ENCODE measurements around the gene TBXA2R. TPM values are rescaled to one million over a fixed set of nuclear protein-coding genes. Genes with fewer than 3 reads are reported as not detected.

The TBXA2R gene
- total RNA-seq, 4 donors from 2014 or later, result 1.4 to 14.9 (median 4.5) TPM

- H3K9me3 ChIP-seq, result no peaks in the 10 kb centered on the region
- H3K4me1 ChIP-seq, result peaks cover 0 to 12% (median 0%) of the 10 kb centered on the region in 3 donors
- peaks cover 0 to 99% of the 10 kb centered on the region in 2 donors for H3K36me3 ChIP-seq
- TF ChIP-seq POLR2AphosphoS5 (IDR thresholded peaks at IDR 0.05) (no peak), POLR2A (IDR thresholded peaks at IDR 0.05) (no peak), EP300 (IDR thresholded peaks at IDR 0.05) (no peak)
- TF ChIP-seq, protein P1, sequence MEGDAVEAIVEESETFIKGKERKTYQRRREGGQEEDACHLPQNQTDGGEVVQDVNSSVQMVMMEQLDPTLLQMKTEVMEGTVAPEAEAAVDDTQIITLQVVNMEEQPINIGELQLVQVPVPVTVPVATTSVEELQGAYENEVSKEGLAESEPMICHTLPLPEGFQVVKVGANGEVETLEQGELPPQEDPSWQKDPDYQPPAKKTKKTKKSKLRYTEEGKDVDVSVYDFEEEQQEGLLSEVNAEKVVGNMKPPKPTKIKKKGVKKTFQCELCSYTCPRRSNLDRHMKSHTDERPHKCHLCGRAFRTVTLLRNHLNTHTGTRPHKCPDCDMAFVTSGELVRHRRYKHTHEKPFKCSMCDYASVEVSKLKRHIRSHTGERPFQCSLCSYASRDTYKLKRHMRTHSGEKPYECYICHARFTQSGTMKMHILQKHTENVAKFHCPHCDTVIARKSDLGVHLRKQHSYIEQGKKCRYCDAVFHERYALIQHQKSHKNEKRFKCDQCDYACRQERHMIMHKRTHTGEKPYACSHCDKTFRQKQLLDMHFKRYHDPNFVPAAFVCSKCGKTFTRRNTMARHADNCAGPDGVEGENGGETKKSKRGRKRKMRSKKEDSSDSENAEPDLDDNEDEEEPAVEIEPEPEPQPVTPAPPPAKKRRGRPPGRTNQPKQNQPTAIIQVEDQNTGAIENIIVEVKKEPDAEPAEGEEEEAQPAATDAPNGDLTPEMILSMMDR (IDR thresholded peaks at IDR 0.05), result no peak
- no peak overlapping the region for H3K4me3 ChIP-seq
- H3K27me3 ChIP-seq, result no peaks in the 10 kb centered on the region
- no peak for ATAC-seq
- WGBS, 2 donors (ENCODE audit: low coverage in 1 of 2), result no CpG with 5 or more reads among the region's 20 CpGs
- no peak overlapping the region for H3K27ac ChIP-seq
These were observed 30.3 kb upstream of the TBXA2R start for GRCh38 chr19:3636962-3637361.

- no CpG with 5 or more reads among the region's 20 CpGs for WGBS, 2 donors (ENCODE audit: low coverage in 1 of 2)
- H3K36me3 ChIP-seq, result peaks cover 0 to 99% of the 10 kb centered on the region in 2 donors
- no peak overlapping the region for H3K4me3 ChIP-seq
- no peaks in the 10 kb centered on the region for H3K27me3 ChIP-seq
- no peak for ATAC-seq
- H3K27ac ChIP-seq, result no peak overlapping the region
- TF ChIP-seq POLR2A (IDR thresholded peaks at IDR 0.05) (no peak), EP300 (IDR thresholded peaks at IDR 0.05) (no peak), POLR2AphosphoS5 (IDR thresholded peaks at IDR 0.05) (no peak)
- TF ChIP-seq, protein P1 (IDR thresholded peaks at IDR 0.05), result no peak
- H3K4me1 ChIP-seq, result peaks cover 0 to 12% (median 0%) of the 10 kb centered on the region in 3 donors
- no peaks in the 10 kb centered on the region for H3K9me3 ChIP-seq
These were observed 29.8 kb upstream of the TBXA2R start for GRCh38 chr19:3636506-3636905.

- H3K27me3 ChIP-seq, result no peaks in the 10 kb centered on the region
- no peak overlapping the region for H3K4me3 ChIP-seq
- TF ChIP-seq POLR2AphosphoS5 (IDR thresholded peaks at IDR 0.05) (no peak), POLR2A (IDR thresholded peaks at IDR 0.05) (no peak), EP300 (IDR thresholded peaks at IDR 0.05) (no peak)
- TF ChIP-seq, protein P1 (IDR thresholded peaks at IDR 0.05), result no peak
- peaks cover 0 to 91% of the 10 kb centered on the region in 2 donors for H3K36me3 ChIP-seq
- H3K27ac ChIP-seq, result peak overlapping the region in 3 of 4 donors; percentile 17 to 76 (median 61)
- WGBS, 2 donors (ENCODE audit: low coverage in 1 of 2), result 91% methylated on average over 6 of the region's 19 CpGs; no CpG with 5 or more reads in 1 of the 2 donors
- ATAC-seq, result no peak
- no peaks in the 10 kb centered on the region for H3K9me3 ChIP-seq
- peaks cover 0 to 12% (median 0%) of the 10 kb centered on the region in 3 donors for H3K4me1 ChIP-seq
These were observed 27.9 kb upstream of the TBXA2R start for GRCh38 chr19:3634496-3635045.

DNA sequence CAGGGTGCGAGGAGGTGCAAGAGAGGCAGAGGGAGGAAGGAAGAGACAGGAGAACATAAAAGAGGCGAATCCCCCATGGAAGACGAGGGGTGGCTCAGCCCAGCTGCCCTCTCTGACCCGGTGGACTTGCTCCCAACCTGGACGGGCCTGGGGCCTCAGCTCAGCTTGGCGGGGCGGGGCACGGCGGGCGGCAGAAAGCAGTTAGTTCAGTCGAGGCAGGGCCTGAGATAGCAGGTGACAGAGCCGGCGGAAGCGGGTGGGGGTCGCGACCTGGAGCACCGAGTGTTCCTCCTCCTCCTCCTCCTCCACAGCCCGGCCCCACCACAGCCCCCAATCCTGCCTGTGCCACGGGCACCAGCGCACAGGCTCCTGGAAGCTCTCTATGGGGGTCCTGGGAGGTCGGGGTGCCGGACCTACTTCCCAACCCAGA is 26.9 kb upstream of the TBXA2R start:
- Histone ChIP-seq H3K9me3 (no peaks in the 10 kb centered on the region), H3K36me3 (peaks cover 0 to 81% of the 10 kb centered on the region in 2 donors), H3K4me3 (no peak overlapping the region), H3K4me1 (peaks cover 0 to 12% (median 0%) of the 10 kb centered on the region in 3 donors), H3K27me3 (no peaks in the 10 kb centered on the region), H3K27ac (peak overlapping the region in 3 of 4 donors; percentile 17 to 76 (median 61))
- WGBS, 2 donors (ENCODE audit: low coverage in 1 of 2), result 73 to 75% methylated on average over 4 to 12 of the region's 22 CpGs
- TF ChIP-seq POLR2AphosphoS5 (IDR thresholded peaks at IDR 0.05), result no peak
- TF ChIP-seq, protein P1 (IDR thresholded peaks at IDR 0.05), result no peak
- TF ChIP-seq EP300 (IDR thresholded peaks at IDR 0.05), result no peak
- no peak for TF ChIP-seq POLR2A (IDR thresholded peaks at IDR 0.05)
- ATAC-seq, result no peak

All from gastroesophageal sphincter (tissue), 4 donors.